HG02981 (cell line): Measurements from ENCODE around the gene COL27A1.

ENCODE experiments used
- ATAC-seq: cut with Tn5 transposase; IDR thresholded peaks from one replicate; pipeline ENCODE4 v1.9.1; 2021; ENCODE audit warnings: mild to moderate bottlenecking, moderate library complexity; ENCODE audit not compliant: unreplicated experiment

The COL27A1 gene

DNA sequence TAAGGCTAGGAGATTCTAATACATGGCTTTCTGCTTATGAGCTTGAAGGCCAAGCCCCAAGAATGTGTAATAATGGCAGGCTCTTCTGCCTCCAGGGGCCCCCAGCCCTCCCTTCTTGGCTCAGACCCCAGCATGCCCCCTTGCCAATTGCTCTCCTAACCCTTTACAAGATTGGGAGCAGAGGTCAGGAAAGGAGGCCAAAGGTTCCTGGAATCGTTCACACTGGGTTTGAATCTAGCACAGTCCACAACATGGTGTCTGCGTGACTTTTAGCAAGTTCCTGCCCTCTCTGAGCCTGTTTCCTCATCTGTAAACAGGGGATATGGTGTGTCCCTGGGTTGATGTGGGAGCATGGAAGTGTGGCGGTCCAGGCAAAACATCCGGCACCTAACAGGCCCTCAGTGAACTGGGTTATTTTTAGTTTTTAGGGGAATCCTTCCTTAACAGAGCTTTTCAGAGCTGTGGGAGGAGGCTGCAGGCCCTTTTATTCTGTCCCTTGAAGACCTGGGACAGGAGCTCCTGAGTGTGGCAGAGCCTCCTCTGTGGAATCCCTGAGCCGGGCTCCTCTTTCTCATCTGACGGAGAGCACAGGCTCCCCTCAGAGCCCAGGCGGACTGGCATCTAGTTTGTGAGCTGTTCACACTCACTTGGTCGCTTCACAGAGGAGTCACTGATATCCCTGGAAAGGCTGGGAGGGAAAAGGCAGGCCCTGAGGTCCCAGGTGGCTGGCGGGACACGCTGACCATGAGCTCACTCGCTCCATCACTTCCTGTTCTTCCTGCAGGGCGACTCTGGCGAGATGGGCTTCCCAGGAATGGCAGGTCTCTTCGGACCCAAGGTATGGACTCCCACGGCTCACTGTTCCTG lies 144.2 kb downstream of the COL27A1 start:
- ATAC-seq, result no peak

DNA sequence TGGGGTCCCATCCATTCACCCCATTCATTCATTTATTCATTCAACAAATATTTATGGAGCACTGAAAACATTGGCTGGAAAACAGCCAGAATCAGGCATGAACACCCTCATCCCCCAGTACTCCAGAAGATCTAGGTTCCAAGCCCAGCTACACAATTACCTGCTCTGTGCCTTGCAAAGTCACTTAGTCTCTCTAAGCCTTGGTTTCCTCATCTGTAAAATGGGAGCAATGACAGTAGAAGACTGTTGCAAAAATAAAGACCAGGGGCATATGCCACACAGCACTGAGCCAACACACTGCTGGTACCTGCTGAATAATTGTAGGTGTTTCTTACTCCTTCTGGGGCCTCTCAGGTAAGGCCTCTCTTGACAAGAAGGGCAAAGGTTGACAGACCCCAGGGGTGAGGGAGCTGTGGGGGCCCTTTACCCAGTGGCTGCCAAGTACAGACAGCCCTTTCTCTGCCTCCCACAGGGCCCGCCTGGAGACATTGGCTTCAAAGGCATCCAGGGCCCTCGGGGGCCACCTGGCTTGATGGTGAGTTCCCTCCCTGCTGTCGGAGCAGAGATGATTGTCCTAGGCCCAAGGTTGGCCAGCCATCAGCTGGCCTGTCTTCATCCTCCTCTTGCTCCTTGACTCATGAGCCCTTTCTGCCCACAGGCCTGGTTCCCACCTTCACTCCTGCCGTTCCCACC lies 145.0 kb downstream of the COL27A1 start:
- ATAC-seq, result no peak

DNA sequence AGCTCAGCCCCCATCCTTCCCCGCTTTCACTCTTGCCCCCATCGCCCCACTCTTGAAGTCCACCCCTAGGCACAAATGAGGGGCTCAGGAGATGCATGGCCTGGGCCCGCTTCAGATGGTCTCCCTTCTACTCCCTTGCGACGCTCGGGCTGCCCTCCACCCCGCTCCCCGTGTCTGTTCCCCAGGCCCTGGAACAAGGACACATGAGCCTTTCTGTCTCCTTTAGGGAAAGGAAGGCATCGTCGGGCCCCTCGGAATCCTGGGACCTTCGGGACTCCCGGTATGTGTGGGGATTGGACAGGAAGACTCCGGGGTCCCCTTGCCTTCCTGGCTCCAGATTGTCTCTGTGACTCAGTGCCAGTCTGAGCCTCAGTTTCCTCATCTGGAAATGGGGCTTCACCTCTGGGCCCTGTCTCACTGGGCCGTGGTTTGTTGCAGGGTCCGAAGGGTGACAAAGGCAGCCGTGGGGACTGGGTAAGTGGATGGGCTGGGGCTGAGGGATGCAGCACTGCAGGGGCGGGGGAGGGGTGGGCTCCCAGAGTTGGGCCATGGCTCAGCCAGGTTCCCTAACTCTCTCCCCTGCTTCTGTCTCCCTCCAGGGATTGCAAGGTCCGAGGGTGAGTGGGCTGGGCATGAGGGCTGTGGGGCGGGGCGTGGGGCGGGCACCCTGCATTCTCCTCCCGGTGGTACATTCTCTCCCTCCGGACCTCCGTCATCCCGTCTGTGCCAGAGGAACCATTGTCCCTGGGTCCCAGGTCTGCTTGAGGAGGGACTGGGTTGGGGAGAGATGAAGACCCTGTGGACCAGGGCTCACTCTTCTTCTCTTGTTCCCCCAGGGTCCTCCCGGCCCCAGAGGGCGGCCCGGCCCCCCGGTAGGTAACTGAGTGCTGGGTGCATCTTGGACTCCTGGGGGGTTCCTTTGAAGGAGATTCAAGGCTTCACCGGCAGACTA lies 145.8 kb downstream of the COL27A1 start:
- no peak for ATAC-seq

DNA sequence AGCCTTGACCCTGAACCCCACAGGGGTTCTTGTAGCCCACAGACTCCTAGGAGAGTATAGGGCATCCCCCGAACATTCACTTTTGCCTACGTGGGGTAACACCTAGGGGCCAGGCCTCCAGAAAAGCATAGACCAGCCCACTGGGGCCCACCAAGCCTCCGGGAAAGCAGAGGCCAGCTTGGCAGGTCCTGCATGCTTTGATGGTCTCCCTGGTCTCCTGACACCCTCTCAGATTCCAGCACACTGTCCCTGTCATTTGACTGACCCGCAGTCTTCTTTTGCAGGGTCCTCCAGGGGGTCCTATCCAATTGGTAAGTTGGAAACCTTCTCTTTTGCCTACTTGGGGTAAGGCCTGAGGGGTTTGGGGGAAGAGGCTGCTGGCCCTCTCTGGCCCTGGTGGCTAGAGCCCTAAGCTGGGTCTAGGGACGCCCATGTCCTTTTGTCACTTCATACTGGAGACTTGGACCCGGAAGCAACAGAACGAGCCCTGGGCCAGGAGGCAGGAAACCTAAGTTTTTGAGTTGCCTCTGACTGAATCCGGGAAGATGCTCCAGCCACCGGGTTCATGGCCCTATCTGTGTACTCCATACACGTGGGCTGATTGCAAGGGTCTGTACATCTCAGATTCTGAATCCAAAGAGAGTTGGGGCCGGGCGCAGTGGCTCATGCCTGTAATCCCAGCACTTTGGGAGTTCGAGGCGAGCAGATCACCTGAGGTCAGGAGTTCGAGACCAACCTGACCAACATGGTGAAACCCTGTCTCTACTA lies 146.6 kb downstream of the COL27A1 start:
- ATAC-seq, result no peak

DNA sequence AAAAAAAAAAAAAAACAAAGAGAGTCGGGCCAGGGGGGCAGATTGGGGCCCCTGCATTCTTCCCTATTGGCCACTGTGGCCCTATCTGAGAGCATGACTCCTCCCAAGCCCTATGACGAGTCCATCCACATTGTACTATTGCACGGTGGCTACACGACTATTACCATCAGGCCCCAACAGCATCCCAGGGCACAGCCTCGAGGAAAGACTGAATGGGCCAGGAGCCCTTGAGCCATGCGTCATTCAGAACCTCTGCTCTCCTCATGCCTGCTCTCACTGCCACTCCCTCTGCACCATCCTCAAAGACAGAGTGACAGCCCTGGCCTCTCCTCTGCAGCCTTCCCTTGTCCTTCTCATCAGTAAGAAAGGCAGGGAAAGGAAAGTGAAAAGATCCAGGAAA lies 147.4 kb downstream of the COL27A1 start:
- no peak for ATAC-seq

DNA sequence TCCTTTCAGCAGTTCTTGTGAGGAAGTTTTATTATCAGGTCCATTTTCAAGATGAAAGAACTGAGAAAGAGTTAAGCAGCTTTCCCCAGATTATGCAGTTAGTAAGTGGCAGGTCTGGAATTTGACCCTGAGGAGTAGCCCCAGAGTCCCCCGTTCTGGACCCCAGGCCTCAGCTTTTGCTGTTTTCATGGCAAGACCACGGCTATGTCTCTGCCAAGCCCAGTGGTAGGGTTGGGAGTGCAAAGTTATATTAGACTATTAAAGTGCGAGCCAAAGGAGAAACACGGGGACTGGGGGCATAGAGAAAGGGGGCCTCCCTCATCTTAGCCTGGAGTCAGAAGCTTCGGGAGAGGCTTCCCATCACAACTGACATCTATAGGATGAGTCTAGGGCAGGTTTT lies 148.2 kb downstream of the COL27A1 start:
- no peak for ATAC-seq

DNA sequence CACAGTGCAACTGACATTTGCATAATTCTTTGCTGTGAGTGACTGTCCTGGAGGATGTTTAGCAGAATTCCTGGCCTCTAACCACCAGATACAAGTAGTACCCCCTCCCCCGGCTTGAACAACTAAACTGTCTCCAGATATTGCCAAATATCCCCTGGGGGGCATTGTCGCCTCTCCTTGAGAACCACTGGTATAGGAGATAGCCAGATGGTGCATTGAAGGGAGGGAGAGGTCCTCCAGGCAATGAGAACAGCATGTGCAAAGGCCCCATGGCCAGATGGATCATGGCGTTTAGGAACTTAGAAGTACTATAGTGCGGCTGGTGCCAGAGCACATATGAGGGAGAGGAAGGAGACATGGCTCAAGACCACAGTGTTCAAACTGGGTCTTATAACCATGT lies 148.6 kb downstream of the COL27A1 start:
- ATAC-seq, result no peak

DNA sequence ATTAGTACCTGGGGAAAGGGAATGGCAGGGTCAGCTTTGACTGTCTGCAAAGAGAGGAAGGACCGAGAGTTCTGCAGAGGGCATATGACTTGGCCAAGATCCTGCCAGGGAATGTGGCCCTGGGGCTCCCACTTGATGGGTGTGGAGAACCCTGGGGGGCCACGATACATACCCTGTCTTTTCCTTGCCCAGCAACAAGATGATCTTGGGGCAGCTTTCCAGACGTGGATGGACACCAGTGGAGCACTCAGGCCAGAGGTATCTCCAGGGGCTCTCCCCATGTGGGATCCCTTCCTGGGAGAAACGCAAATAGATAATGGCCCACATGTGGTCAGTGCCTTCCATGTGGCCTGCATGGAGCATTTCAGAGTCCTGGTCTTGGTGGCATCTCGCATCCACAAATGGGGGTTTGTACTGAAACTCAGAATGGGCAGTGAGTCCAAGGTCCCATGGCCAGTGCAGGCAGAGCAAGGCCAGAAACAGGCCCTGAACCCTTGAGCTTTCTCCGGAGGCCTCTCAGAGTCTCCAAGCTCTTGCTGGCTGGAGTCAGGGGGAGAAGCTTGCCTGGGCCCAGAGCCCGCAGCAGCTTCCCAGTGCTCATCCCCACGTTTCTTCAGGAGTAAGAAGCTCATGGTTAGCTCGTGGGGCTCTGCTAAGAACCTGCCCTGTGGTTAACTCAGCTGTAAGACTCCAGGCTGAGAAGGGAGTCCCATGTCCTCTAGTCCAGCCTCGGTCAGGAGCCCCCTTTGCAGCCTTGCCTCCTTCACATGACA lies 149.3 kb downstream of the COL27A1 start:
- no peak for ATAC-seq

DNA sequence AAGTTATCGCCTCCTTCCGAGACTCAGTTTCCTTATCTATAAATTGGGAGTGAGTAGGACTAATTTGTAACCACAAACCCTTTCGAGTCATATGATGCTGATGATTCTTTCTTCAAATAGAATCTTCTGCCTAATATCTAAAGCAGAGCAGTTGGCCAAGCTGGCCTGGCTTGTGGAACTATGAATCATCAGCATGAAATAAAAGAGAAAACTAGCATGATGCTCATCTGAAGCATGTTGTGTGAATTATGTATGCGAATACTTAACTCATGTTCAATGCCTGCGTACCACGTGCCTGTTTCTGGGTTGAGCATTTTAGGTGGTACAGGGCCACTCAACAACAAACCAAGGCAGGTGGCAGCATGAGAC lies 152.5 kb downstream of the COL27A1 start:
- ATAC-seq, result no peak

DNA sequence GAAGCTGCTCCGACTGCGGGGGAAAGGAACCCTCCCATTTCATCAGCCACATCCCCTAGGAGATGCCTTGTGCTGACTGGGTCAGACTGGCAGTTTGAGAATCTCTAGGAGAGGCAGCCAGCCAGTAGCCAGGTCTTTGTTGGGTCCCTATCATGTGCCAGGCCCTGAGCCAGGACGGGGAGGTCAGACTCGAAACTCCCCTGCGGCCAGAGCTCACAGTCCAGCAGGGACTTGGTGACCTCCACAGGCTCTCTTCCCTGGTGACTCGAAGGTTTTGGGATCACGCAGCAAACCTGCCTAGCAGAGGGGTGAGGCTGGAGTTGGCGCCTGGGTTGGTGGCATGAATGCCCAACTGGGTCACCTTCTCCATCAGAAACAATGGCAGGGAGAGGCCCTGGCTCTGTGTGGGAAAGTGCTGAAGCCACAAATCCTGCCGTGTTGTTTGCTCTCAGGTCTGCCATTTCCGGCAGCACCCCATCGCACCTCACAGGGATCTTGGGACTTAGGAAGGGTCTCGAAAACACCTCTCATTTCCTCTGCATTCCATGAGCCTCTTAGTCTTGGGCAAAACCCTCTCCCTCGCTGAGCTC lies 153.1 kb downstream of the COL27A1 start:
- no peak for ATAC-seq

DNA sequence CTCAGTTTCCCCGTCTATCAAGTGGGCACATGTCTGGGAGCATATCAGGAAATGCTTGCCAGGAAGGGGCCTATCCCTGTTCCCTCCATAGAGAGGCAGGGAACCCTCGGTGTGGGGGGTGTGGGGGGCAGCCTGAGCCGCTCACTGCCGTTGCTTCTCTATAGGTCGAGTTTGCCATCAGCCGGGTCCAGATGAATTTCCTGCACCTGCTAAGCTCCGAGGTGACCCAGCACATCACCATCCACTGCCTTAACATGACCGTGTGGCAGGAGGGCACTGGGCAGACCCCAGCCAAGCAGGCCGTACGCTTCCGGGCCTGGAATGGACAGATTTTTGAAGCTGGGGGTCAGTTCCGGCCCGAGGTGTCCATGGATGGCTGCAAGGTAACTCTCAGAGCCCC lies 153.8 kb downstream of the COL27A1 start:
- no peak for ATAC-seq

DNA sequence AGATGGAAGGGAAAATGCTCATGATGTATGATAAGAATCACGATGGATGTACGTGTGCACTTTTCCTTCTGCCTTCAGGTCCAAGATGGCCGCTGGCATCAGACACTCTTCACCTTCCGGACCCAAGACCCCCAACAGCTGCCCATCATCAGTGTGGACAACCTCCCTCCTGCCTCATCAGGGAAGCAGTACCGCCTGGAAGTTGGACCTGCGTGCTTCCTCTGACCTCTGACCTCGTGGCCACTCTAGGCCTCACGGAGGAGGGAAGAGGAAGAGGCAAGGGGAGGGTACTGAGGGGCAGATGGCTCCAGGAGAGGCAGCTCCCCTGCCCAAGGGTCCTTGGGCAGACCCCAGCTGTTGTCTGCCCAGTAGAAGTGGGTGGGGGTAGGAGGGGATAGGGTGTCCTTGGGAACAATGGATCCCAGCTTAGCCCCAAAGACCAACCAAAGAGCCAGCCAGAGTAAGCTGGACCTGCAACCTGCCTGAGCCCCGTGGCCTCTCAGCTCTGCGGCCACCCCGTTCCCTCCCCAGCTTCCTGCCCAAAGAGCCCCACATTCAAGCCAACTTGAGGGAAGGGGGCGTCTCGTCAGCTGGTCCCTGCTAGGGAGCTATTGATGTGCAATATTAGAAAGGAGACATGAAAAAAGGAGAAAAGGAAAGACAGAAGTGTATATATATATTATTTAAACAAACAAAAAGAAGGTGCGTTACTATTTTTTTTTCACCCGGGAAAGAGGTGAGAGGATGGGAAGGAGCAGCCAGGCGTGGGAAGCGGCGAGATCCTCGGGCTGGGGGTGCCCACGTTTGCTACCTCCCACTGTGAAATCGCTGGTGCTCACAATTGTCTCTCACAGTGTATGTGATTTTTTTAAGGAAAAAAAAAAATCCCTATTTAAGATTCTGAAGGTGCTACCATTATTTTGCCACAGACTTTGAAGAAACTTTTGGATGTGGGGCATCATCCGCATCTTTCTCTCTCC lies 155.4 kb downstream of the COL27A1 start:
- ATAC-seq, result no peak

DNA sequence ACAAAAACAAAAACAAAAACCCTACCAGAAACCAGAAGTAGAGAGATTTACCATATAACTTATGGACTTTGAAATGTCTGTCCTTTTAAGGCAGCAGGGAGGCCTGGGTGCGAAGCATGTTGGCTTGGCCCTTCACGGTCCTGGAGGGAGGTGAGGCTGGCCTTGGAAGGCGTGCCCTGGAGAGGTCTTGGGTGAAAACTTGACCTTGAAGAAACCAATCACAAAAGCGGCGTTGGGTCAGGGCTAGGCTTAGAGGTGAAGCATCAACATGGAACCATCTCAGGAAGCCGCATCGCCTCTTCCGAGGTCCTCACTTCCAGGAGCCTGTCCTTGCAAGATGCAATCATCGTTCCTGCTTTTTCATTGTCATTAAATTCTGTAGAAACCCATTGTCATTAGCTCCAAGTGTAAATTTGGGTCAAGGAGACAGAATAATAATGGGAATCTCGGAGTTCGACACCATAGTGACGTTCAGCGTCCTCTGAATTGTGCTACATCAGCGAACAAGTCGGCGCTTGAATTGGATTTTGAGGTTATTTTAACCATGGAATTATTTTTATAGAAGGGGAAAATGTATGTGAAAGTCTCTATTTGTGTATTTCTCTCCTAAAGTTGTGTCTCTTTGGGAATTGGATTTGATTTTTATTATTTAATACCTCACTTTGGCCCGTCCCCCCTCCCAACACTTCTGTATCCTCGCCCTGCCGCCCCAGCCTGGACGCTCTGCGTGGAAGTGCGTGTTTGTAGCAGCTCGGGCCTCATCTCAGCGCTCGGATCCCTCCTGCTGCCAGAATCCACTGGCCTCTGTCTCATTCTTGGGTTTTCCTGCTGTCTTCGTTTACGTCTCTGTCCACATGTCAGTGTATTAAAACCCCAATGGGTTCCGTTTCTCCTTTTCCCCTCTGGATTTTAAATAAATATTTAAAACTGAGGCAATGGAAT lies 156.5 kb downstream of the COL27A1 start:
- ATAC-seq, result no peak

DNA sequence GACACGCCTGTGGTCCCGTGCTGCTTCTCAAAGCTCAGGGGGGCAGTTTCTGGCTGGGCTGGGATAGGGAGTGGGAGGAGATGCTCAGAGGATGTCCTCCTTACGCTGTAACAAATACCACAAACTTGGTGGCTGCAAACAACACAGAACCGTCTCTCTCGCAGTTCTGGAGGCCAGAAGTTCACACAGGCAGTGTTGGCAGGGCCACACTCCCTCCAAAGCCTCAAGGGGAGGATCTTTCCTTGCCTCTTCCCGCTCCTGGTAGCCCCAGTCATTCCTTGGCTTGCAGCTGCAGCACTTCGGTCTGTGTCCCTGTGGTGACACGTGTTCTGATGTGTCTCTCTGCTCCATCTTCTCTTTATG lies 157.2 kb downstream of the COL27A1 start:
- ATAC-seq, result no peak

DNA sequence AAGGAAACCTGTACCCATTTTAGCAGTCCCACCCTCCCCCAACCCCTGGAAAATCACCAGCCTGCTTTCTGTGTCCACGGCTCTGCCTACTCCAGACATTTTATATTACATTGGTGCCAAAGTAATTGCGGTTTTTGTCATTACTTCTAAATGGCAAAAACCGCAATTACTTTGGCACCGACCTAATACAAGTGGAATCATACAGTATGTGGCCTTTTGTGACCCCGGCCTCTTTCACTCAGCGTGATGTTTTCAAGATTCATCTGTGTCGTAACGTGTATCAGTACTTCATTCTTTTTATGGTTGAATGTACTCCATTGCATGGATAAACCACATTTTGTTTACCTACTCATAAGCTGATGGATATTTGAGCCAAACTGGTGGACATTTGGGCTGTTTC lies 157.8 kb downstream of the COL27A1 start:
- no peak for ATAC-seq

DNA sequence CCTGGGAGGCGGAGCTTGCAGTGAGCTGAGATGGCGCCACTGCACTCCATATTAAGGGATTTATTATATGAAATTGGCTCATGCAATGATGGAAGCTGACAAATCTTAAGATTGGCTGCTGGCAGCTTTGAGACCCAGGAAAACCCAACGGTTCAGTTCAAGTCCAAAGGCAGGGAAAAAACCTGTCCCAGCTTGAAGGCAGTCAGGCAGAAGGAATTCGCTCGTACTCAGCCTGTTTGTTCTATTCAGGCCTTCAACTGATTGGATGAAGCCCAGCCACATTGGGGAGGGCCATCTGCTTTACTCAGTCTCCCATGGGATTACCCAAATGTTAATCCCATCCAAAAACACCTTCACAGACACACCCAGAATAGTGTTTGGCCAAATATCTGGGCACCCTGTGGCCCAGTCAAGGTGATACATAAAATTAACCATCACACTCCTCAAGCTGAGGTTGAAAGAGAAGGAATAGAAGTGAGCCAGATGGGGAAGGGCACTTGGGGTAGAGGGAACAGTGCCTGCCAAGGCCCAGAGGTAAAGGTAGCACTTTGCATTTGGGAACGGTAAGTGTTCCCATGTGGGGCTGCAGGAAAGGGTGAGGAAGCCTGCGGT lies 159.0 kb downstream of the COL27A1 start:
- no peak for ATAC-seq
